GM19468 (cell line): ENCODE data around the gene RAD50.
"Not testable (repeated sequence)": the region's sequence is repeated elsewhere in the genome, so short reads cannot be mapped to it uniquely, and the experiment has no call there.

Experiments used
- ATAC-seq: cut with Tn5 transposase; IDR thresholded peaks from one replicate; pipeline ENCODE4 v1.9.1; 2021; ENCODE audit warnings: mild to moderate bottlenecking, moderate library complexity, moderate number of reproducible peaks; ENCODE audit not compliant: unreplicated experiment; ENCODE audit errors: extremely low read depth

Gene RAD50

GRCh38 chr5:132689513-132689912, 132.7 kb downstream of the RAD50 start:
- no peak for ATAC-seq

- ATAC-seq: no peak
Observed at GRCh38 chr5:132690156-132690555, 133.4 kb downstream of the RAD50 start.

GRCh38 chr5:132691755-132692631, 135.2 kb downstream of the RAD50 start:
- ATAC-seq: not testable (repeated sequence)

GRCh38 chr5:132692632-132692967, 135.8 kb downstream of the RAD50 start:
- no peak for ATAC-seq
